Natural killer cell (primary cell): Measurements from ENCODE around the gene CCDC187. TPM values are rescaled to one million over a fixed set of nuclear protein-coding genes. Genes with fewer than 3 reads are reported as not detected.

Experiments used
- ATAC-seq, 3 donors: fragments of 150-1000 bp in 2 of 3; fragments of 200-7000 bp in 1 of 3; cut with Tn5 transposase; 1 replicate in 1 of 3; 2 replicates in 2 of 3; pipeline ENCODE4 v1.10.0; 2021; ENCODE audit warnings: mild to moderate bottlenecking in 2 of 3, moderate library complexity in 2 of 3
- DNase-seq, 2 donors: peaks; one replicate each; pipeline versions ENCODE4 v3.0.0 to v3.0.0-alpha.2; 2013 to 2021; ENCODE audit warnings: mixed read lengths in 1 of 2
- H3K27ac ChIP-seq: one replicate; pipeline ENCODE4 v1.5.1; 2013; ENCODE audit warnings: mild to moderate bottlenecking, low read length
- H3K27me3 ChIP-seq: one replicate; pipeline ENCODE4 v1.6.1; 2013; ENCODE audit warnings: low read length; ENCODE audit not compliant: control insufficient read depth, insufficient read depth
- H3K36me3 ChIP-seq: one replicate; pipeline ENCODE4 v1.6.1; 2013; ENCODE audit warnings: low read length; ENCODE audit not compliant: control insufficient read depth, insufficient read depth
- H3K4me1 ChIP-seq: one replicate; pipeline ENCODE4 v1.6.1; 2013; ENCODE audit warnings: low read length; ENCODE audit not compliant: control insufficient read depth, insufficient read depth
- H3K4me3 ChIP-seq: one replicate; pipeline ENCODE4 v1.5.1; 2013; ENCODE audit warnings: low read length
- H3K9me3 ChIP-seq: one replicate; pipeline ENCODE4 v1.6.1; 2013; ENCODE audit warnings: low read length; ENCODE audit not compliant: control insufficient read depth, insufficient read depth
- H3K27ac Mint-ChIP-seq, 2 donors: one replicate each; pipeline ENCODE4 v1.8.0; 2022; ENCODE audit warnings: mild to moderate bottlenecking in 2 of 2, mixed read lengths in 2 of 2, moderate library complexity in 1 of 2
- H3K27me3 Mint-ChIP-seq, 2 donors: one replicate each; pipeline ENCODE4 v1.8.0; 2022; ENCODE audit warnings: low read depth in 2 of 2, mixed read lengths in 2 of 2
- H3K36me3 Mint-ChIP-seq: one replicate; pipeline ENCODE4 v1.8.0; 2022; ENCODE audit warnings: mixed read lengths
- H3K4me1 Mint-ChIP-seq, 2 donors: one replicate each; pipeline ENCODE4 v1.8.0; 2022; ENCODE audit warnings: mixed read lengths in 2 of 2
- H3K4me3 Mint-ChIP-seq: one replicate; pipeline ENCODE4 v1.8.0; 2022; ENCODE audit warnings: mild to moderate bottlenecking, moderate library complexity, mixed read lengths
- H3K9me3 Mint-ChIP-seq, 2 donors: one replicate each; pipeline ENCODE4 v1.8.0; 2022; ENCODE audit warnings: mixed read lengths in 2 of 2
- WGBS: methylation state at CpG from one replicate; pipeline ENCODE4 v1.1.7; 2013; ENCODE audit warnings: missing lambda C conversion rate; ENCODE audit not compliant: insufficient coverage; 5-methylcytosine and 5-hydroxymethylcytosine counted together
- intact Hi-C: fragments of 100-400 bp; cut with micrococcal nuclease; formaldehyde crosslinking; loops from one replicate; pipeline ENCODE4 v1.14.2; 2022
- total RNA-seq, 4 donors: library from RNA; stranded (reverse); fragments of 120-200 nt in 1 of 4; gene quantifications; one replicate each; pipeline versions ENCODE4 v1.2.3 to v1.2.4, GENCODE V29; 2013 to 2022
- TF ChIP-seq, protein P1 (sequence below): fragments of 200-600 bp; IDR thresholded peaks from one replicate; pipeline ENCODE4 v1.8.0; 2022; ENCODE audit warnings: antibody characterized with exemption

Gene CCDC187
- total RNA-seq, 3 donors from 2014 or later (not counting 1 experiment from before 2014, with no cell fraction given) = 0.18 TPM; not detected in 2

DNA sequence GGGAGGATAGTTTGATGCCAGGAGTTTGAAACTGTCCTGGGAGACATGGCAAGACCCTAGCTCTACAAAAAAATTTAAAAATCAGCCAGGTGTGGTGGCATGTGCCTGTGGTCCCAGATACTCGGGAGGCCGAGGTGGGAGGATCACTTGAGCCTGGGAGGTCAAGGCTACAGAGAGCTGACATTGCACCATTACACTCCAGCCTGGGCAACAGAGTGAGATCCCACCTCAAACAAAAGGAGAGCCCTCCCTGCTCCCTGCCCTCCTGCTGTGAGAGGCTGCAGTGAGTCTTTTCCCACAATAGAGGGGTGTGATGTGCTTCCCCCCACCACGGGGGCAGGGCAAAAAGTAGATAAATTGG, 10.1 kb upstream of the CCDC187 start:
- Mint-ChIP-seq H3K4me3 (no peak overlapping the region), H3K27me3 (peaks cover 0 to 8% of the 10 kb centered on the region in 2 donors), H3K36me3 (no peaks in the 10 kb centered on the region), H3K9me3 (peaks cover 4 to 8% of the 10 kb centered on the region in 2 donors), H3K27ac (no peak overlapping the region), H3K4me1 (peaks cover 33 to 35% of the 10 kb centered on the region in 2 donors)
- TF ChIP-seq, protein P1, sequence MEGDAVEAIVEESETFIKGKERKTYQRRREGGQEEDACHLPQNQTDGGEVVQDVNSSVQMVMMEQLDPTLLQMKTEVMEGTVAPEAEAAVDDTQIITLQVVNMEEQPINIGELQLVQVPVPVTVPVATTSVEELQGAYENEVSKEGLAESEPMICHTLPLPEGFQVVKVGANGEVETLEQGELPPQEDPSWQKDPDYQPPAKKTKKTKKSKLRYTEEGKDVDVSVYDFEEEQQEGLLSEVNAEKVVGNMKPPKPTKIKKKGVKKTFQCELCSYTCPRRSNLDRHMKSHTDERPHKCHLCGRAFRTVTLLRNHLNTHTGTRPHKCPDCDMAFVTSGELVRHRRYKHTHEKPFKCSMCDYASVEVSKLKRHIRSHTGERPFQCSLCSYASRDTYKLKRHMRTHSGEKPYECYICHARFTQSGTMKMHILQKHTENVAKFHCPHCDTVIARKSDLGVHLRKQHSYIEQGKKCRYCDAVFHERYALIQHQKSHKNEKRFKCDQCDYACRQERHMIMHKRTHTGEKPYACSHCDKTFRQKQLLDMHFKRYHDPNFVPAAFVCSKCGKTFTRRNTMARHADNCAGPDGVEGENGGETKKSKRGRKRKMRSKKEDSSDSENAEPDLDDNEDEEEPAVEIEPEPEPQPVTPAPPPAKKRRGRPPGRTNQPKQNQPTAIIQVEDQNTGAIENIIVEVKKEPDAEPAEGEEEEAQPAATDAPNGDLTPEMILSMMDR = no peak
- no peak for ATAC-seq
- intact Hi-C loops = loop anchor here (10.0 kb wide), 3 partner anchors 51 to 1401 kb away; partner anchors contain the start of genes DNLZ and SNAPC4
- DNase-seq = no peak
- WGBS = 93% methylated on average over 3 of the region's 3 CpGs
- Histone ChIP-seq H3K9me3 (peaks cover 29% of the 10 kb centered on the region), H3K4me1 (peaks cover 59% of the 10 kb centered on the region), H3K27ac (no peak overlapping the region), H3K27me3 (no peaks in the 10 kb centered on the region), H3K36me3 (no peaks in the 10 kb centered on the region), H3K4me3 (no peak overlapping the region)

DNA sequence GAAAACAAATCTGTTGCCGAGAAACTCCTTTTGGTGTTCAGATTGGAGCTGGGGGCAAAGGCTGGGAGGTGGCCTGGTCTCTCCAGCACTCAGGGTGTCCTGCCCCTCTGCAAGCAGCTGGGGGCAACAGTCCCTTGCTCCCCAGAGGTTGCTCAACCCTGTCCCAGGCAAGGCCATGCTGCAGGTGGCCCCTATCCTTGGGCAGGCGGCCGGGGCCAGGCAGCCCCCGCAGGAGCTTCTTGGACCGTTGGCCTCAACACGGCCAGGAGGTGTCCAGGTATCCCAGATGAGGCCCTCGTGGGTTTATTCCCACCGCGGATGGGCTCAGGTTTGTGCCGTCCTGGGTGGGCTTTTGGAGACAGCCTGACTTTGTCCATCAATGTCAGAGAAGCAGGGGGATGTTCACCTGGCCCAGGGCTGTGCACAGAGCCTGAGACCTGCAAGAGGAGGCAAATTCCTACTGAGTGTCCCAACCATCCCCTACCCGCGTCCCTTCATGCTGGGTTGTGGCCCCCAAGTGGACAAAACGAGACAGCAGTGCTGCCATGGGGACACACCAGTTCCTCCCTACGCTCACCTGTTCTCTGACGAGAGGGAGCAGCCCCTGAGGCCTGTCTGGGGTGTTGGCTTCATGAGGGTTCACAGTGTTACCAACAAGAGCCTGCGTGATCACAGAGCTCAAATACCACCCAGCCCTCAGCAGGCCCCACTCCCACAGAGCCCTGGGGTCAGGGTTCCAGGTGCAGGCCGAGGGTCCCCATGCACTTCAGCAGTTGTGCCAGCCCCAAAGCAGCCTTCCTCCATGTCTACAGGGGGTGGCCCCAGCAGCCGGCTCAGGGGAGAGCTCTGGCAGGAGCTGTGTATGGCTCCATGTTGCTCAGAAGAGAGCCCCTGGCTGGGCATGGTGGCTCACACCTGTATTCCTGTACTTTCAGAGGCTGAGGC, 9.5 kb upstream of the CCDC187 start:
- ATAC-seq (no peak), DNase-seq (no peak)
- peaks cover 61% of the 10 kb centered on the region for H3K4me1 ChIP-seq
- no peak overlapping the region for H3K27ac ChIP-seq
- H3K4me3 ChIP-seq = no peak overlapping the region
- H3K36me3 Mint-ChIP-seq = no peaks in the 10 kb centered on the region
- 89% methylated on average over 18 of the region's 18 CpGs for WGBS
- H3K9me3 ChIP-seq = peaks cover 29% of the 10 kb centered on the region
- H3K4me3 Mint-ChIP-seq = no peak overlapping the region
- H3K9me3 Mint-ChIP-seq = peaks cover 4 to 8% of the 10 kb centered on the region in 2 donors
- H3K4me1 Mint-ChIP-seq = peaks cover 33 to 35% of the 10 kb centered on the region in 2 donors
- H3K36me3 ChIP-seq = no peaks in the 10 kb centered on the region
- H3K27me3 Mint-ChIP-seq = peaks cover 0 to 8% of the 10 kb centered on the region in 2 donors
- H3K27ac Mint-ChIP-seq = no peak overlapping the region
- no peaks in the 10 kb centered on the region for H3K27me3 ChIP-seq
- intact Hi-C loops = loop anchor here (10.0 kb wide), 3 partner anchors 51 to 1401 kb away; partner anchors contain the start of genes DNLZ and SNAPC4
- TF ChIP-seq, protein P1 = no peak

DNA sequence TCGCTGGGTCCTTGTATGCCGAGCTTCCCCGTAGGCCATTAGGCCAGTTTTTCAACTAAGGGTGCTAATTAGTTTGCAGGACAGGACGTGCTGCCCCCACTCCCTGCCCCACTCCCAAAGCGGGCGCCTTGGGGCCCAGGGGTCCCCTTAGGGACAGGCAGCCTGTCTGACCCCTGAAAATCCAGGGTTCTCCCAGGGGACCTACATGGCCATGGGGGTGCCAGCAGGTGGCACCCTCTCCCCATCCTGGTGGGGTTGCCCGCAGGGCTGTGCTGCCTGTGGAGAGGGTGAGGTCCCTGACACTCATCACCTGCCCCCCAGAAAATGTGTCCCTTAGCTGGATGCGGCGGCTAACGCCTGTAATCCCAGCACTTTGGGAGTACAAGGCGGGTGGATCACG, 8.5 kb upstream of the CCDC187 start:
- intact Hi-C loops = loop anchor here (10.0 kb wide), 3 partner anchors 52 to 1402 kb away; partner anchors contain the start of genes DNLZ and SNAPC4
- TF ChIP-seq, protein P1 = no peak
- ATAC-seq = no peak

More for the DNA sequence above, 8.5 kb upstream of the CCDC187 start:
- 53% methylated on average over 12 of the region's 12 CpGs for WGBS
- Mint-ChIP-seq H3K27ac (no peak overlapping the region), H3K36me3 (no peaks in the 10 kb centered on the region), H3K9me3 (peaks cover 4 to 8% of the 10 kb centered on the region in 2 donors), H3K4me1 (peaks cover 31 to 32% of the 10 kb centered on the region in 2 donors), H3K27me3 (peaks cover 0 to 8% of the 10 kb centered on the region in 2 donors), H3K4me3 (no peak overlapping the region)
- Histone ChIP-seq H3K4me1 (peaks cover 52% of the 10 kb centered on the region), H3K9me3 (peaks cover 28% of the 10 kb centered on the region), H3K27ac (no peak overlapping the region), H3K4me3 (no peak overlapping the region), H3K27me3 (no peaks in the 10 kb centered on the region), H3K36me3 (no peaks in the 10 kb centered on the region)
- peak in 1 of 2 donors; percentile 67 for DNase-seq
